Neural progenitor cell (in vitro differentiated cells): Measurements from ENCODE around the gene TBCD. TPM values are rescaled to one million over a fixed set of nuclear protein-coding genes. Genes with fewer than 3 reads are reported as not detected.

Source experiments
- DNase-seq: peaks from one replicate; pipeline ENCODE4 v3.0.0-alpha.2; 2016; ENCODE audit warnings: low spot score
- H2AFZ ChIP-seq: fragments of 200-600 bp; sonication (generic); replicated peaks from 2 replicates; pipeline ENCODE4 v1.6.1; 2016; ENCODE audit warnings: antibody characterized with exemption
- H3F3A ChIP-seq: fragments of 200-600 bp; sonication (generic); 2 replicates; pipeline ENCODE4 v1.6.1; 2016; ENCODE audit warnings: antibody characterized with exemption, low read depth
- H3K27ac ChIP-seq: fragments of 200-600 bp; sonication (generic); 2 replicates; pipeline ENCODE4 v1.5.1; 2016; ENCODE audit warnings: mild to moderate bottlenecking
- H3K27me3 ChIP-seq: fragments of 200-600 bp; sonication (generic); 2 replicates; pipeline ENCODE4 v1.6.1; 2016; ENCODE audit warnings: mild to moderate bottlenecking, moderate library complexity
- H3K36me3 ChIP-seq: fragments of 200-600 bp; sonication (generic); 2 replicates; pipeline ENCODE4 v1.5.1; 2016
- H3K4me1 ChIP-seq: fragments of 200-600 bp; sonication (generic); 2 replicates; pipeline ENCODE4 v1.6.1; 2016; ENCODE audit warnings: mixed run types
- H3K4me2 ChIP-seq: fragments of 200-600 bp; sonication (generic); 2 replicates; pipeline ENCODE4 v1.6.1; 2016
- H3K4me3 ChIP-seq: fragments of 200-600 bp; sonication (generic); 2 replicates; pipeline ENCODE4 v1.5.1; 2016
- H3K79me2 ChIP-seq: fragments of 200-600 bp; sonication (generic); 2 replicates; pipeline ENCODE4 v1.6.1; 2016; ENCODE audit warnings: low read depth
- H3K9ac ChIP-seq: fragments of 200-600 bp; sonication (generic); 2 replicates; pipeline ENCODE4 v1.6.1; 2016
- H3K9me3 ChIP-seq: fragments of 200-600 bp; sonication (generic); 2 replicates; pipeline ENCODE4 v1.5.1; 2016; ENCODE audit warnings: low read depth
- H4K20me1 ChIP-seq: fragments of 200-600 bp; sonication (generic); 2 replicates; pipeline ENCODE4 v1.6.1; 2016; ENCODE audit warnings: low read depth
- H3K27ac Mint-ChIP-seq: 3 replicates; pipeline ENCODE4 v1.8.0; 2021; ENCODE audit warnings: mixed read lengths
- H3K27me3 Mint-ChIP-seq: 2 replicates; pipeline ENCODE4 v1.8.0; 2022; ENCODE audit warnings: low read depth, mild to moderate bottlenecking, inconsistent platforms, moderate library complexity, mixed read lengths; ENCODE audit not compliant: insufficient read depth
- H3K36me3 Mint-ChIP-seq: 3 replicates; pipeline ENCODE4 v1.8.0; 2021; ENCODE audit warnings: mixed read lengths
- H3K4me1 Mint-ChIP-seq: 3 replicates; pipeline ENCODE4 v1.8.0; 2021; ENCODE audit warnings: mixed read lengths
- H3K4me3 Mint-ChIP-seq: 3 replicates; pipeline ENCODE4 v1.8.0; 2021; ENCODE audit warnings: mild to moderate bottlenecking, moderate library complexity, mixed read lengths
- H3K9me3 Mint-ChIP-seq: 3 replicates; pipeline ENCODE4 v1.8.0; 2020; ENCODE audit warnings: mixed read lengths
- CTCF ChIP-seq: fragments of 200-600 bp; sonication (generic); IDR thresholded peaks from 2 replicates; pipeline ENCODE4 v1.5.1; 2017; ENCODE audit warnings: antibody characterized with exemption, mild to moderate bottlenecking
- EZH2 ChIP-seq: fragments of 200-600 bp; sonication (generic); IDR thresholded peaks from 2 replicates; pipeline ENCODE4 v1.6.1; 2017; ENCODE audit warnings: antibody characterized with exemption, mild to moderate bottlenecking, moderate library complexity
- EZH2phosphoT487 ChIP-seq: fragments of 200-600 bp; sonication (generic); IDR thresholded peaks from 2 replicates; pipeline ENCODE4 v1.6.1; 2017; ENCODE audit warnings: antibody characterized with exemption
- total RNA-seq: library from RNA; depleted of rRNA; stranded (reverse); fragments of >200 nt; gene quantifications from 2 replicates; pipeline ENCODE4 v1.2.3, GENCODE V29; 2015; ENCODE audit warnings: low replicate concordance

TBCD gene
- total RNA-seq, 1 donor from 2014 or later: 76.4 TPM

- Histone ChIP-seq H3K27me3 (no peaks in the 10 kb centered on the region), H2AFZ (no peak overlapping the region), H3F3A (no peaks in the 10 kb centered on the region), H3K27ac (no peak overlapping the region), H3K4me1 (no peaks in the 10 kb centered on the region), H3K36me3 (no peaks in the 10 kb centered on the region), H3K4me3 (no peak overlapping the region), H3K9me3 (no peaks in the 10 kb centered on the region), H3K4me2 (no peak overlapping the region), H3K79me2 (no peaks in the 10 kb centered on the region), H4K20me1 (no peaks in the 10 kb centered on the region), H3K9ac (no peak overlapping the region)
- Mint-ChIP-seq H3K4me3 (no peak overlapping the region), H3K36me3 (peaks cover 28% of the 10 kb centered on the region), H3K4me1 (peaks cover 3% of the 10 kb centered on the region), H3K27me3 (peaks cover 3% of the 10 kb centered on the region), H3K27ac (no peak overlapping the region), H3K9me3 (no peaks in the 10 kb centered on the region)
- TF ChIP-seq EZH2phosphoT487 (no peak), CTCF (peak; percentile 32)
- peak; percentile 27 for DNase-seq
Observed at GRCh38 chr17:82913304-82914043, 161.6 kb downstream of the TBCD start.

DNA sequence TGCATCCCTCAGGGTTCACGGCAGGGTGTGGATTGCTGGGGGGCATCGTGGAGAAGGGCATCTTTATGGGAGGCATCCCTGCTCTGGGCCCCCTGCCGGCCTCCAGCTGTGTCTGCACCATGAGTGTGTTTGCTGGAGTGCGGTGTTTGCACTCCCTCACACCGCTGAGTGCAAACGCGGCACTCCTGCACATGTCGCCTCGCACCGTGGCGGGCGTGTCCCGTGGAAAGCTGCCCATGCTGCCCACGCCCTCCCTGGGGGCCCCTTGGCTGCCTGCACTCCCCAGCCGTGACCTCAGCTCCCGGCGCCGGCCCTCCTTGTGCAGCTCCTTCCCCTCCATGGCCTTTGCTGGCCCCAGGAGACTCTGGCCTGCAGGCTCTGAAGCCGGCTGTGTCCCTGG lies 162.5 kb downstream of the TBCD start:
- Histone ChIP-seq H3K9ac (no peak overlapping the region), H3K36me3 (no peaks in the 10 kb centered on the region), H3K4me2 (no peak overlapping the region), H3K4me3 (no peak overlapping the region), H2AFZ (no peak overlapping the region), H3F3A (no peaks in the 10 kb centered on the region), H3K79me2 (no peaks in the 10 kb centered on the region), H4K20me1 (no peaks in the 10 kb centered on the region), H3K27me3 (no peaks in the 10 kb centered on the region), H3K4me1 (no peaks in the 10 kb centered on the region), H3K9me3 (no peaks in the 10 kb centered on the region), H3K27ac (no peak overlapping the region)
- no peak for DNase-seq
- peaks cover 3% of the 10 kb centered on the region for H3K4me1 Mint-ChIP-seq
- no peaks in the 10 kb centered on the region for H3K9me3 Mint-ChIP-seq
- peaks cover 28% of the 10 kb centered on the region for H3K36me3 Mint-ChIP-seq
- peak overlapping the region; percentile 54 for H3K27ac Mint-ChIP-seq
- no peak for TF ChIP-seq EZH2phosphoT487
- TF ChIP-seq CTCF: no peak
- TF ChIP-seq EZH2: no peak
- H3K4me3 Mint-ChIP-seq: peak overlapping the region; percentile 18
- peaks cover 3% of the 10 kb centered on the region for H3K27me3 Mint-ChIP-seq

- H3F3A ChIP-seq: no peaks in the 10 kb centered on the region
- Mint-ChIP-seq H3K27ac (peak overlapping the region; percentile 54), H3K9me3 (no peaks in the 10 kb centered on the region), H3K27me3 (peaks cover 3% of the 10 kb centered on the region), H3K4me1 (peaks cover 3% of the 10 kb centered on the region), H3K4me3 (peak overlapping the region; percentile 18), H3K36me3 (peaks cover 28% of the 10 kb centered on the region)
- H3K27me3 ChIP-seq: no peaks in the 10 kb centered on the region
- DNase-seq: no peak
- no peak overlapping the region for H2AFZ ChIP-seq
- no peak overlapping the region for H3K4me2 ChIP-seq
- H3K9ac ChIP-seq: no peak overlapping the region
- H4K20me1 ChIP-seq: no peaks in the 10 kb centered on the region
- no peak overlapping the region for H3K27ac ChIP-seq
- H3K9me3 ChIP-seq: no peaks in the 10 kb centered on the region
- no peak for TF ChIP-seq EZH2phosphoT487
- no peak for TF ChIP-seq EZH2
- TF ChIP-seq CTCF: peak; percentile 32
- no peaks in the 10 kb centered on the region for H3K4me1 ChIP-seq
- H3K79me2 ChIP-seq: no peaks in the 10 kb centered on the region
- H3K36me3 ChIP-seq: no peaks in the 10 kb centered on the region
- no peak overlapping the region for H3K4me3 ChIP-seq
Observed at GRCh38 chr17:82915010-82915756, 163.3 kb downstream of the TBCD start.
